Psoas muscle (tissue), 8 donors: ENCODE results near the gene FAM187B. TPM values are rescaled to one million over a fixed set of nuclear protein-coding genes. Genes with fewer than 3 reads are reported as not detected.

Experiments used
- ATAC-seq, 4 donors: fragments of 200-7000 bp; cut with Tn5 transposase; one replicate each; pipeline ENCODE4 v1.9.1; 2020; ENCODE audit warnings: moderate library complexity in 3 of 4, mild to moderate bottlenecking in 2 of 4
- DNase-seq, 2 donors: peaks; one replicate each; pipeline ENCODE4 v3.0.0-alpha.2; 2020
- H3K27ac ChIP-seq: fragments of 200-600 bp; one replicate; pipeline ENCODE4 v1.8.0; 2022
- H3K27me3 ChIP-seq, 3 donors: fragments of 200-600 bp in 1 of 3; one replicate each; pipeline versions ENCODE4 v1.6.1 to v1.8.0; 2013 to 2022; ENCODE audit warnings: low read length in 2 of 3, mild to moderate bottlenecking in 2 of 3, moderate library complexity in 1 of 3; ENCODE audit not compliant: insufficient read depth in 3 of 3
- H3K36me3 ChIP-seq, 2 donors: fragments of 200-600 bp in 1 of 2; one replicate each; pipeline versions ENCODE4 v1.6.1 to v1.8.0; 2013 to 2022; ENCODE audit warnings: low read depth in 1 of 2, mild to moderate bottlenecking in 1 of 2, moderate library complexity in 1 of 2; ENCODE audit not compliant: insufficient read depth in 1 of 2
- H3K4me1 ChIP-seq: fragments of 200-600 bp; one replicate; pipeline ENCODE4 v1.8.0; 2022
- H3K4me3 ChIP-seq: fragments of 200-600 bp; one replicate; pipeline ENCODE4 v1.8.0; 2022; ENCODE audit warnings: mild to moderate bottlenecking
- H3K9me3 ChIP-seq: fragments of 200-600 bp; one replicate; pipeline ENCODE4 v1.8.0; 2022
- WGBS, 3 donors: extraction: QIAGEN DNeasy Blood & Tissue Kit; methylation state at CpG; one replicate each; pipeline versions ENCODE4 v1.1.6 to v1.1.7; 2013; 5-methylcytosine and 5-hydroxymethylcytosine counted together
- intact Hi-C, 2 donors: fragments of 100-400 bp; cut with DNase I; formaldehyde crosslinking; loops; one replicate each; pipeline versions ENCODE4 v1.11.0 to v1.14.2; 2022
- polyA plus RNA-seq, 3 donors: library from polyadenylated mRNA; stranded (reverse); fragments of 200-250 nt; gene quantifications; one replicate each; pipeline ENCODE4 v1.2.3, GENCODE V29; 2013
- total RNA-seq, 4 donors: library from RNA; stranded (reverse); fragmentation: NEBNext Ultra II Directional in 2 of 4; extraction: Animal tissue kit (Norgen Biotek cat#: 25700) in 2 of 4; gene quantifications; one replicate each; pipeline versions ENCODE4 v1.2.1 to v1.2.4, GENCODE V29; 2021 to 2023
- TF ChIP-seq, protein P1 (sequence below): fragments of 200-600 bp; IDR thresholded peaks from one replicate; pipeline ENCODE4 v1.8.0; 2022; ENCODE audit warnings: antibody characterized with exemption
- donor health status: healthy with polysubstance abuse.
- donor health status: DM: no; HTN: no; CAD: no; lungs with moderate emphysema.
- donor health status: Bipolar disorder and iron deficiency.
- donor health status: healthy.
- donor health status: DM: yes; HTN: yes; CAD: no.
- donor health status: DM: no; HTN: no; CAD: no.
- donor health status: DM: no; HTN: no; CAD: no.
- donor health status: DM: yes; HTN: yes; CAD: no.

Gene FAM187B
- total and polyA plus RNA-seq, 7 donors: 0.03 TPM; not detected in 6

DNA sequence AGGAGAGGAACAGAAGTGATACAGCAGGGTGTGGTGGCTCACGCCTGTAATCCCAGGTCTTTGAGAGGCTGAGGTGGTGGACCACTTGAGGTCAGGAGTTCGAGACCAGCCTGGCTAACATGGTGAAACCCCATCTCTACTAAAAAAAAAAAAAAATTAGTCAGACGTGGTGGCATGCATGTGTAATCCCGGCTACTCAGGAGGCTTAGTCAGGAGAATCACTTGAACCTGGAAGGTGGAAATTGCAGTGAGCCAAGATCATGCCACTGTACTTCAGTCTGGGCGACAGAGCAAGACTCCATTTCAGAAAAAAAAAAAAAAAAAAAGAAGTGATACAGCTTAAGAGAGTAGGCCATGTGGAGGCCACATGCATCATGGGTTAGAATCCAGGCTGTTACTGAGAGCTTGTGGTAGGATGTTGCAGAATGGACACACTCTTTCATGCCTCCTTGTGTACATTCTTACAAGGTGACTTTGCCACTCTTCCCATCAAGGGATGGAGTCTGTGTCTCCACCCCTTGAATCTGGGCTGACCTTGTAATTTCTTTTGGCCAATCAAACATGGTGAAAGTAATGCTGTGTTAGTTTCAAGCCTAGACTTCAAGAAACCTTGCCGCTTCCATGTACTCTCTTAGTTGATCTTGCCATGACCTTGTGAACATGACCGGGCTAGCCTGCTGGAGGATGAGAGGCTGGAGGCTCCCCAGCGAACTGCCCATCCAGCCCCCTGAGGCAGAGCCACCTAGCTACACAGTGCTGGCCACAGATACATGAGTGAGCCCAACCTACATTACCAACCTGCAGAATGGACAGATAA is 12.3 kb downstream of the FAM187B start:
- TF ChIP-seq, protein P1, sequence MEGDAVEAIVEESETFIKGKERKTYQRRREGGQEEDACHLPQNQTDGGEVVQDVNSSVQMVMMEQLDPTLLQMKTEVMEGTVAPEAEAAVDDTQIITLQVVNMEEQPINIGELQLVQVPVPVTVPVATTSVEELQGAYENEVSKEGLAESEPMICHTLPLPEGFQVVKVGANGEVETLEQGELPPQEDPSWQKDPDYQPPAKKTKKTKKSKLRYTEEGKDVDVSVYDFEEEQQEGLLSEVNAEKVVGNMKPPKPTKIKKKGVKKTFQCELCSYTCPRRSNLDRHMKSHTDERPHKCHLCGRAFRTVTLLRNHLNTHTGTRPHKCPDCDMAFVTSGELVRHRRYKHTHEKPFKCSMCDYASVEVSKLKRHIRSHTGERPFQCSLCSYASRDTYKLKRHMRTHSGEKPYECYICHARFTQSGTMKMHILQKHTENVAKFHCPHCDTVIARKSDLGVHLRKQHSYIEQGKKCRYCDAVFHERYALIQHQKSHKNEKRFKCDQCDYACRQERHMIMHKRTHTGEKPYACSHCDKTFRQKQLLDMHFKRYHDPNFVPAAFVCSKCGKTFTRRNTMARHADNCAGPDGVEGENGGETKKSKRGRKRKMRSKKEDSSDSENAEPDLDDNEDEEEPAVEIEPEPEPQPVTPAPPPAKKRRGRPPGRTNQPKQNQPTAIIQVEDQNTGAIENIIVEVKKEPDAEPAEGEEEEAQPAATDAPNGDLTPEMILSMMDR: no peak
- intact Hi-C loops: no loop called here
- Histone ChIP-seq H3K27ac (no peak overlapping the region), H3K9me3 (no peaks in the 10 kb centered on the region), H3K27me3 (no peaks in the 10 kb centered on the region), H3K36me3 (no peaks in the 10 kb centered on the region), H3K4me3 (no peak overlapping the region), H3K4me1 (peaks cover 20% of the 10 kb centered on the region)
- DNase-seq (no peak), ATAC-seq (no peak)
- WGBS, 3 donors: 57 to 69% (median 58%) methylated on average over 8 of the region's 8 CpGs

- H3K9me3 ChIP-seq: no peaks in the 10 kb centered on the region
- peak overlapping the region; percentile 62 for H3K27ac ChIP-seq
- DNase-seq: no peak
- no peaks in the 10 kb centered on the region for H3K27me3 ChIP-seq
- no peak overlapping the region for H3K4me3 ChIP-seq
- peaks cover 20% of the 10 kb centered on the region for H3K4me1 ChIP-seq
- intact Hi-C loops: no loop called here
- 59 to 62% (median 60%) methylated on average over 7 of the region's 7 CpGs for WGBS, 3 donors
- no peaks in the 10 kb centered on the region for H3K36me3 ChIP-seq
- TF ChIP-seq, protein P1: no peak
- no peak for ATAC-seq
Measured at GRCh38 chr19:35214766-35215422, 13.6 kb downstream of the FAM187B start.

- Histone ChIP-seq H3K36me3 (no peaks in the 10 kb centered on the region), H3K9me3 (no peaks in the 10 kb centered on the region), H3K27ac (peak overlapping the region; percentile 62), H3K4me1 (peaks cover 20% of the 10 kb centered on the region), H3K27me3 (no peaks in the 10 kb centered on the region), H3K4me3 (no peak overlapping the region)
- ATAC-seq (peak; percentile 75 to 90 (median 88)), DNase-seq (peak; percentile 37 to 64)
- intact Hi-C loops: no loop called here
- WGBS, 3 donors: 25 to 26% (median 26%) methylated on average over 20 to 21 of the region's 21 CpGs
- TF ChIP-seq, protein P1: no peak
Measured at GRCh38 chr19:35213663-35214632, 14.6 kb downstream of the FAM187B start.

DNA sequence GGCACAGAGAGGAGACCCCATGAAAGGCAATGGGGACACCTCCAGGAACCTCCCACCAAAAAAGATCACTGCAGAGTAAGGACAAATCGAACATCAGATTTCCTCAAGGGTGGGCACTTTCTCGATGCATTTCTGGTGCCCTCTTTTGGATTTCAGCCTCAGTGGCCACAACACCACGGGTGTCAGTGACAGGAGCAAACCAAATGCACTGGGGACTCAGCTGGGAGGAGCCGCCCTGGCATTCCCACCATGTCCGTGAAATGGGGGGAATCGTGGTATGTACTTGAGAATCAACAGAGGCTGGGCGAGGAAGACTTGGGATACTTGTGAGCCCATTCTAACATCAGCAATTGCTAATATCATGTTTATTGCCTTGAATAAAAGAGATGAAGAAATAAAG is 16.3 kb downstream of the FAM187B start:
- Histone ChIP-seq H3K27ac (no peak overlapping the region), H3K4me3 (no peak overlapping the region), H3K9me3 (no peaks in the 10 kb centered on the region), H3K27me3 (no peaks in the 10 kb centered on the region), H3K36me3 (no peaks in the 10 kb centered on the region), H3K4me1 (peaks cover 20% of the 10 kb centered on the region)
- WGBS, 3 donors: 56 to 67% (median 59%) methylated on average over 7 of the region's 7 CpGs
- TF ChIP-seq, protein P1: no peak
- ATAC-seq: no peak
- intact Hi-C loops: no loop called here
- DNase-seq: no peak
